Occipital lobe (tissue), 2 donors: ENCODE data around the gene KIAA0753. TPM values are rescaled to one million over a fixed set of nuclear protein-coding genes. Genes with fewer than 3 reads are reported as not detected.

ENCODE experiments used
- DNase-seq: peaks from one replicate; lab custom pipeline; 2025; lab: John Stamatoyannopoulos, UW
- total RNA-seq: library from RNA; depleted of rRNA; stranded (reverse); fragments of >200 nt; gene quantifications from one replicate; pipeline ENCODE4 v1.2.3, GENCODE V29; 2014

Gene KIAA0753
- 28.4 TPM for total RNA-seq

GRCh38 chr17:6640536-6641246, at the start of gene KIAA0753, which contains the start of gene TXNDC17:
Gene KIAA0753 (minus strand): TSS chr17:6640711. CDS start chr17:6635103, 5,608 bp downstream.
Gene TXNDC17 (plus strand): TSS chr17:6641060. CDS start chr17:6641083, 23 bp downstream.
- DNase-seq: peak; percentile 83

- no peak for DNase-seq
Measured at GRCh38 chr17:6688944-6689343, 48.4 kb upstream of the KIAA0753 start.

GRCh38 chr17:6686026-6686425, 45.5 kb upstream of the KIAA0753 start:
- DNase-seq: no peak

GRCh38 chr17:6684881-6685767, 44.6 kb upstream of the KIAA0753 start:
- DNase-seq: no peak

- DNase-seq: no peak
Measured at GRCh38 chr17:6684460-6684783, 43.9 kb upstream of the KIAA0753 start.

- no peak for DNase-seq
Measured at GRCh38 chr17:6683730-6684459, 43.4 kb upstream of the KIAA0753 start.

GRCh38 chr17:6683081-6683684, 42.7 kb upstream of the KIAA0753 start:
- DNase-seq: no peak

- DNase-seq: no peak
Measured at GRCh38 chr17:6682339-6682738, 41.8 kb upstream of the KIAA0753 start.

- no peak for DNase-seq
Measured at GRCh38 chr17:6681671-6682070, 41.2 kb upstream of the KIAA0753 start.

GRCh38 chr17:6681176-6681575, 40.7 kb upstream of the KIAA0753 start:
- DNase-seq: no peak

- no peak for DNase-seq
Measured at GRCh38 chr17:6679241-6679640, 38.7 kb upstream of the KIAA0753 start.

- no peak for DNase-seq
Measured at GRCh38 chr17:6677946-6678345, 37.4 kb upstream of the KIAA0753 start.

GRCh38 chr17:6677158-6677831, 36.8 kb upstream of the KIAA0753 start:
- no peak for DNase-seq

- no peak for DNase-seq
Measured at GRCh38 chr17:6676802-6677157, 36.3 kb upstream of the KIAA0753 start.

- no peak for DNase-seq
Measured at GRCh38 chr17:6675201-6675825, 34.8 kb upstream of the KIAA0753 start.

- DNase-seq: no peak
Measured at GRCh38 chr17:6674586-6674985, 34.1 kb upstream of the KIAA0753 start.

- DNase-seq: no peak
Measured at GRCh38 chr17:6671431-6671830, 30.9 kb upstream of the KIAA0753 start.

GRCh38 chr17:6670999-6671398, 30.5 kb upstream of the KIAA0753 start:
- DNase-seq: no peak

- no peak for DNase-seq
Measured at GRCh38 chr17:6670571-6670970, 30.1 kb upstream of the KIAA0753 start.

GRCh38 chr17:6669479-6670212, 29.1 kb upstream of the KIAA0753 start:
- DNase-seq: no peak
